IPS-18a (cell line): ENCODE data around the gene TMEM94.

ENCODE experiments used
- H3K27ac ChIP-seq: one replicate; pipeline ENCODE4 v1.5.1; 2013; ENCODE audit warnings: low read length
- H3K27me3 ChIP-seq: one replicate; pipeline ENCODE4 v1.6.1; 2013; ENCODE audit warnings: mild to moderate bottlenecking, low read length; ENCODE audit not compliant: control insufficient read depth, insufficient read depth
- H3K36me3 ChIP-seq: one replicate; pipeline ENCODE4 v1.6.1; 2013; ENCODE audit warnings: low read depth, low read length; ENCODE audit not compliant: control insufficient read depth
- H3K4me1 ChIP-seq: one replicate; pipeline ENCODE4 v1.6.1; 2013; ENCODE audit warnings: low read depth, low read length; ENCODE audit not compliant: control insufficient read depth
- H3K4me3 ChIP-seq: one replicate; pipeline ENCODE4 v1.5.1; 2013; ENCODE audit warnings: low read length
- H3K9ac ChIP-seq: one replicate; pipeline ENCODE4 v1.6.1; 2013; ENCODE audit warnings: mild to moderate bottlenecking, low read length, moderate library complexity
- H3K9me3 ChIP-seq: one replicate; pipeline ENCODE4 v1.6.1; 2013; ENCODE audit warnings: low read depth, low read length; ENCODE audit not compliant: control insufficient read depth

TMEM94 gene

DNA sequence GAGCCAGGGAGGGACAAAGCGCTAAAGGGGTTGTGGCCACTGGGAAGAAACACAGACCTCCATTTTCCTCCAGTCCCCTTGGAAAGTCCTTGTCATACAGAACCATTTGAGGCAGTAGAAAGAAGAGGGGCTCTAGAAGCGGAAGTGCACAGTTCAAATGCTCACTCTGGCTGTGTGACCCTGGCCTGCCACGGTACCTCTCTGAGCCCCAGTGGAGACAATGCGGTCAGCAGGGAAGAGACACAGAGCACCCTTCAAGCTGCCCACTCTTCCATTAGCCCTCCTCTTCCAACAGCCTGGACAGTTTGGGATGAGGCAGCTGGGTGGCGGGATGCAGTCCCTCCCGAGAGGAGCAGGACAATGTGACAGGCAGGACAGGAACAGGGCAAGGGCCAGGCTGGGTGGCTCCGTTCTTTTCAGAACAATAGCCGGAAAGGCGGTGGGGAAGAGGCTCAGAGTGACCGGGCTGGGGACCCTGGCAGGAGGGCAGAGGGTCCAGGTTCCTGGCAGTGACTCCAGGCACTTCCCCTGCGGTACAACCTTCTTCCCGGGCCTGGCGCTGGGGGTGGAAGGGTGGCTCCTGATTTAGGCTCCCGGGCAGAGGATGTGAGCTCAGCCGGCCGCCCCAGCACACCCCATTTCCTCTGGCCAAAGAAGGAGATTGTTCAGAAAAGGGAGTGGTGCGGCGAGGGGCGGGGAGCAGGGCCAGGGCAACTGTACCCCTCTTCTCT is 53.3 kb downstream of the TMEM94 start:
- H3K36me3 ChIP-seq: peaks cover 9% of the 10 kb centered on the region
- H3K27ac ChIP-seq: no peak overlapping the region
- H3K4me1 ChIP-seq: no peaks in the 10 kb centered on the region
- no peak overlapping the region for H3K9ac ChIP-seq
- H3K9me3 ChIP-seq: no peaks in the 10 kb centered on the region
- no peak overlapping the region for H3K4me3 ChIP-seq
- H3K27me3 ChIP-seq: no peaks in the 10 kb centered on the region

GRCh38 chr17:75511270-75511609 is 54.8 kb downstream of the TMEM94 start:
- Histone ChIP-seq H3K36me3 (peaks cover 4% of the 10 kb centered on the region), H3K27ac (no peak overlapping the region), H3K9ac (no peak overlapping the region), H3K4me1 (no peaks in the 10 kb centered on the region), H3K9me3 (no peaks in the 10 kb centered on the region), H3K4me3 (no peak overlapping the region), H3K27me3 (no peaks in the 10 kb centered on the region)

DNA sequence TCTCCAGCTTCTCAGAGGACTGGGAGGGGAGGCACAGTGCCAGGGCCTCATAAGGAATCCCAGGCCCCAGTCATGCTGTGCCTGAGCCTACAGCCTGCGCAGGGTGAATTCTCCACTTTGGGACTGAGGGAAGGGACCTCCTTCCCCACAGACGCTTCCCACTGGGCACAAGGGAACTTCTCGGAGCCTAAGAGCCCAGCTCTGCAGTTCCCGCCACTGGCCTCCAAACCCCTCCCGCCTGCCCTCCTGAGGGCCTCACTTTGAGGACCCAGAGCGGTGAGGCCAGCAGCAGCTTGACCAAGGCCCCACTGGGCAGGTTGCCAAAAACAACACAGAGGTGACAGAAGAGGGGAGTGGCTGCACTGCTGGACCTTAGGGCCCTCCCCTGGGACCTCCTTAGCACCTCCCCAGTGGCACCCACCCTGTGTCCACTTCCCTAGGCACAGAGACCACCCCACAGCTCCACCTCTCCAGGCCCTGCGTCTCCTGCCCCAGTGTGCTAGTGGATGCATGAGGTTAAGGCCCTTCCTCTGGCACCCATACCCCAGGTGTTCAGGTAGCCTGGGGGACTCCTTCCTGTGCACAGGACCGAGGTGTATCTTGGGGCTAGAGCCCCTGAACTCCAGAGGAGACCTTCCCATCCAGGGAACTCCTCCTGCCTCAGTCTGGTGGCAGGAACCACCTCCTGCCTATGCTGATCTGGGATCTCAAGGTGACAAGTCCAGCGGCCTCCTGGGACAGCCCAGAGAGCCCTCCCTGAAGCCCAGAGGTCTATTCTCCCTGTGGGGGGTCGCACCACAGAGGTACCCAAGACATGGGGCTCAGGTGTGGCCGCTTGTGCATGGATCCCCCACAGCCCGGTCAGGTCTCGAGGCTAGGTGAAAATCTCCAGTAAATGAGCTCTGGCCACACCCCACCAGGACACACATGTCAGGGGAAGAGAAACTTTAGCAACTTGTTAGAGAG is 55.5 kb downstream of the TMEM94 start:
- peaks cover 4% of the 10 kb centered on the region for H3K36me3 ChIP-seq
- no peak overlapping the region for H3K9ac ChIP-seq
- H3K4me3 ChIP-seq: no peak overlapping the region
- no peak overlapping the region for H3K27ac ChIP-seq
- no peaks in the 10 kb centered on the region for H3K27me3 ChIP-seq
- H3K4me1 ChIP-seq: no peaks in the 10 kb centered on the region
- no peaks in the 10 kb centered on the region for H3K9me3 ChIP-seq

DNA sequence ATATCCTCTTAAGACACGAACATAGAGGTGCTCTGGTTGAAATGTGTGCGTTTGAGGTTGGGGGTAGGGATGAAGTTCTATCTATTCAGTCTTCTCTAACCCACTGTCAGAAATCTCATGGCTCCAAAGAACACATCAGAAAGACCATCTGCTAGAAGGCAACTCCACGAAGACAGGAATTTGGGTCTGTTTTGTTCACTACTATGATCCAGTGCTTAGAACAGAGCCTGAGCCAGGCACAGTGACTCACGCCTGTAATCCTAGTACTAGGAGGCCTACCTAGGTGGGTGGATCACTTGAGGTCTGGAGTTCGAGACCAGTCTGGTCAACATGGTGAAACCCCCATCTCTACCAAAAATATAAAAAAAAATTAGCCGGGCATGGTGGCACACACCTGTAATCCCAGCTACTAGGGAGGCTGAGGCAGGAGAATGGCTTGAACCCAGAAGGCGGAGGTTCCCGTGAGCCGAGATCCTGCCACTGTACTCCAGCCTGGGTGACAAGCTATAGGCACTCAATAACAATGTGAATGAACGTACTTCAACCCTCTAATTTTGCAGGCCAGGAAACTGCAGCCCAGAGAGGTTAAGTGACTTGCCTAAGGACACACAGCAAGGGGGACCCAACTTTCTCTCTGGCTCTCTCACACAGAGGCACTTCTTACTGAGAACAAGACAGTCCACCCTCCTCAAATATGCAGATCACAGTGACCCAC is 56.6 kb downstream of the TMEM94 start:
- Histone ChIP-seq H3K27ac (no peak overlapping the region), H3K9me3 (no peaks in the 10 kb centered on the region), H3K27me3 (no peaks in the 10 kb centered on the region), H3K36me3 (peaks cover 4% of the 10 kb centered on the region), H3K4me3 (no peak overlapping the region), H3K4me1 (peaks cover 3% of the 10 kb centered on the region), H3K9ac (no peak overlapping the region)

- H3K4me3 ChIP-seq: no peak overlapping the region
Observed at GRCh38 chr17:75513641-75514000, 57.2 kb downstream of the TMEM94 start.

GRCh38 chr17:75514299-75514918 is 58.0 kb downstream of the TMEM94 start:
- Histone ChIP-seq H3K27ac (no peak overlapping the region), H3K9ac (peak overlapping the region; percentile 68), H3K36me3 (peaks cover 4% of the 10 kb centered on the region), H3K9me3 (no peaks in the 10 kb centered on the region), H3K4me3 (peak overlapping the region; percentile 87), H3K4me1 (peaks cover 3% of the 10 kb centered on the region), H3K27me3 (no peaks in the 10 kb centered on the region)

More at GRCh38 chr17:75513641-75514000, 57.2 kb downstream of the TMEM94 start:
- peaks cover 4% of the 10 kb centered on the region for H3K36me3 ChIP-seq
- no peaks in the 10 kb centered on the region for H3K9me3 ChIP-seq
- no peaks in the 10 kb centered on the region for H3K27me3 ChIP-seq
- H3K4me1 ChIP-seq: peaks cover 3% of the 10 kb centered on the region
- no peak overlapping the region for H3K27ac ChIP-seq
- no peak overlapping the region for H3K9ac ChIP-seq

GRCh38 chr17:75514919-75515495 is 58.6 kb downstream of the TMEM94 start:
- Histone ChIP-seq H3K9me3 (no peaks in the 10 kb centered on the region), H3K36me3 (peaks cover 7% of the 10 kb centered on the region), H3K27ac (no peak overlapping the region), H3K4me1 (peaks cover 3% of the 10 kb centered on the region), H3K4me3 (peak overlapping the region; percentile 87), H3K27me3 (no peaks in the 10 kb centered on the region), H3K9ac (peak overlapping the region; percentile 68)

- Histone ChIP-seq H3K27me3 (no peaks in the 10 kb centered on the region), H3K27ac (no peak within 1 kb of the TSS), H3K4me1 (peaks cover 3% of the 10 kb centered on the region), H3K9me3 (no peaks in the 10 kb centered on the region), H3K4me3 (peak within 1 kb of the TSS; percentile 87), H3K9ac (peak within 1 kb of the TSS; percentile 68), H3K36me3 (peaks cover 7% of the 10 kb centered on the region)
Observed at GRCh38 chr17:75515496-75516254, 59.2 kb downstream of the TMEM94 start, which contains the start of gene CASKIN2. Gene CASKIN2, minus strand, starts transcription at chr17:75515537. Its CDS starts 1,733 bp downstream, at chr17:75513804.

GRCh38 chr17:75516255-75516618 is 59.8 kb downstream of the TMEM94 start, which contains the start of gene TSEN54:
Gene TSEN54, plus strand, starts transcription at chr17:75516528. Its CDS starts 33 bp downstream, at chr17:75516561.
- H3K4me3 ChIP-seq: peak within 1 kb of the TSS; percentile 87
- no peak within 1 kb of the TSS for H3K27ac ChIP-seq
- H3K9me3 ChIP-seq: no peaks in the 10 kb centered on the region
- peaks cover 3% of the 10 kb centered on the region for H3K4me1 ChIP-seq
- H3K27me3 ChIP-seq: no peaks in the 10 kb centered on the region
- H3K36me3 ChIP-seq: peaks cover 7% of the 10 kb centered on the region
- peak within 1 kb of the TSS; percentile 68 for H3K9ac ChIP-seq

- Histone ChIP-seq H3K27ac (no peak overlapping the region), H3K9me3 (no peaks in the 10 kb centered on the region), H3K27me3 (no peaks in the 10 kb centered on the region), H3K9ac (no peak overlapping the region), H3K4me1 (peaks cover 3% of the 10 kb centered on the region), H3K36me3 (peaks cover 7% of the 10 kb centered on the region), H3K4me3 (peak overlapping the region; percentile 83)
Observed at GRCh38 chr17:75516619-75517296, 60.3 kb downstream of the TMEM94 start.
